H9 (cell line): ENCODE data around the gene NTMT1. TPM values are rescaled to one million over a fixed set of nuclear protein-coding genes. Genes with fewer than 3 reads are reported as not detected.

Experiments used
- DNase-seq: peaks from one replicate; pipeline ENCODE4 v3.0.0-alpha.2; 2017
- H2AFZ ChIP-seq: one replicate; pipeline ENCODE4 v1.6.1; 2013; ENCODE audit warnings: mild to moderate bottlenecking, low read length, control low read depth, moderate library complexity
- H2AK5ac ChIP-seq: 2 replicates; pipeline ENCODE4 v1.6.1; 2013; ENCODE audit warnings: low read length, control low read depth, mixed read lengths; ENCODE audit not compliant: insufficient read length
- H2BK120ac ChIP-seq: one replicate; pipeline ENCODE4 v1.6.1; 2013; ENCODE audit warnings: low read depth, mild to moderate bottlenecking, low read length, control low read depth, inconsistent platforms; ENCODE audit not compliant: poor library complexity, severe bottlenecking
- H2BK12ac ChIP-seq: 2 replicates; pipeline ENCODE4 v1.6.1; 2013; ENCODE audit warnings: low read length, control low read depth, mixed read lengths, low read depth; ENCODE audit not compliant: insufficient read length
- H2BK15ac ChIP-seq: 2 replicates; pipeline ENCODE4 v1.6.1; 2013; ENCODE audit warnings: low read depth, low read length, control low read depth
- H2BK20ac ChIP-seq: one replicate; pipeline ENCODE4 v1.6.1; 2013; ENCODE audit warnings: low read depth, mild to moderate bottlenecking, low read length, control low read depth, inconsistent platforms; ENCODE audit not compliant: poor library complexity, severe bottlenecking
- H2BK5ac ChIP-seq: 2 replicates; pipeline ENCODE4 v1.6.1; 2013; ENCODE audit warnings: low read length, control low read depth, mixed read lengths; ENCODE audit not compliant: insufficient read length
- H3K14ac ChIP-seq: 2 replicates; pipeline ENCODE4 v1.6.1; 2013; ENCODE audit warnings: low read length, control low read depth; ENCODE audit not compliant: insufficient read depth
- H3K18ac ChIP-seq: 2 replicates; pipeline ENCODE4 v1.6.1; 2013; ENCODE audit warnings: low read depth, mild to moderate bottlenecking, mixed read lengths, low read length, control low read depth; ENCODE audit not compliant: insufficient read length
- H3K23ac ChIP-seq: 2 replicates; pipeline ENCODE4 v1.6.1; 2013; ENCODE audit warnings: low read length, control low read depth, mixed read lengths, low read depth; ENCODE audit not compliant: insufficient read length
- H3K23me2 ChIP-seq: 2 replicates; pipeline ENCODE4 v1.6.1; 2013; ENCODE audit warnings: low read depth, mild to moderate bottlenecking, mixed read lengths, low read length, control low read depth; ENCODE audit not compliant: insufficient read length, poor library complexity, severe bottlenecking
- H3K27ac ChIP-seq: 2 replicates; pipeline ENCODE4 v1.5.1; 2013; ENCODE audit warnings: low read length, control low read depth, mixed read lengths, low read depth; ENCODE audit not compliant: insufficient read length
- H3K27me3 ChIP-seq: 2 replicates; pipeline ENCODE4 v1.6.1; 2013; ENCODE audit warnings: low read length, control low read depth, inconsistent platforms; ENCODE audit not compliant: insufficient read depth
- H3K4ac ChIP-seq: 2 replicates; pipeline ENCODE4 v1.6.1; 2013; ENCODE audit warnings: low read depth, mild to moderate bottlenecking, control low read depth, inconsistent platforms, low read length, moderate library complexity
- H3K4me1 ChIP-seq: 2 replicates; pipeline ENCODE4 v1.6.1; 2013; ENCODE audit warnings: low read length, control low read depth, inconsistent platforms; ENCODE audit not compliant: insufficient read depth
- H3K4me2 ChIP-seq: 2 replicates; pipeline ENCODE4 v1.6.1; 2013; ENCODE audit warnings: low read length, control low read depth, mixed read lengths; ENCODE audit not compliant: insufficient read length, insufficient read depth
- H3K56ac ChIP-seq: 2 replicates; pipeline ENCODE4 v1.6.1; 2013; ENCODE audit warnings: low read depth, mild to moderate bottlenecking, mixed read lengths, low read length, control low read depth; ENCODE audit not compliant: insufficient read length
- H3K79me1 ChIP-seq: 2 replicates; pipeline ENCODE4 v1.6.1; 2013; ENCODE audit warnings: low read depth, mild to moderate bottlenecking, moderate library complexity, low read length, control low read depth, inconsistent platforms; ENCODE audit not compliant: insufficient read depth, poor library complexity, severe bottlenecking
- H3K79me2 ChIP-seq: 2 replicates; pipeline ENCODE4 v1.6.1; 2013; ENCODE audit warnings: low read length, control low read depth, inconsistent platforms; ENCODE audit not compliant: insufficient read depth
- H3K9ac ChIP-seq: 2 replicates; pipeline ENCODE4 v1.6.1; 2013; ENCODE audit warnings: low read length, control low read depth, mixed read lengths; ENCODE audit not compliant: insufficient read length; ENCODE audit errors: extremely low read depth
- H3K9me3 ChIP-seq: one replicate; pipeline ENCODE4 v1.6.1; 2013; ENCODE audit warnings: low read depth, low read length, inconsistent platforms; ENCODE audit not compliant: control insufficient read depth
- H3T11ph ChIP-seq: one replicate; pipeline ENCODE4 v1.6.1; 2013; ENCODE audit warnings: mild to moderate bottlenecking, low read length, control low read depth, inconsistent platforms
- H4K20me1 ChIP-seq: one replicate; pipeline ENCODE4 v1.6.1; 2013; ENCODE audit not compliant: control insufficient read depth, insufficient read length, insufficient read depth
- H4K5ac ChIP-seq: 2 replicates; pipeline ENCODE4 v1.6.1; 2013; ENCODE audit warnings: low read depth, mild to moderate bottlenecking, mixed read lengths, low read length, control low read depth; ENCODE audit not compliant: insufficient read length
- H4K8ac ChIP-seq: replicated peaks from 2 replicates; pipeline ENCODE4 v1.6.1; 2013; ENCODE audit warnings: low read length, control low read depth, mixed read lengths, low read depth; ENCODE audit not compliant: insufficient read length
- H4K91ac ChIP-seq: 2 replicates; pipeline ENCODE4 v1.6.1; 2013; ENCODE audit warnings: low read depth, mild to moderate bottlenecking, moderate library complexity, mixed read lengths, low read length, control low read depth; ENCODE audit not compliant: insufficient read length
- H3K27ac Mint-ChIP-seq, 3 experiments: 2 replicates in 2 of 3; 3 replicates in 1 of 3; pipeline ENCODE4 v1.8.0; 2020 to 2021; ENCODE audit warnings: mixed read lengths in 3 of 3, mild to moderate bottlenecking in 1 of 3, moderate library complexity in 1 of 3
- H3K27me3 Mint-ChIP-seq: 2 replicates; pipeline ENCODE4 v1.8.0; 2021; ENCODE audit warnings: low read depth, mild to moderate bottlenecking, moderate library complexity, mixed read lengths
- H3K36me3 Mint-ChIP-seq, 3 experiments: 2 replicates in 2 of 3; 3 replicates in 1 of 3; pipeline ENCODE4 v1.8.0; 2020 to 2021; ENCODE audit warnings: low read depth in 3 of 3, mixed read lengths in 3 of 3; ENCODE audit not compliant: insufficient read depth in 1 of 3
- H3K4me1 Mint-ChIP-seq, 2 experiments: 2 replicates each; pipeline ENCODE4 v1.8.0; 2020; ENCODE audit warnings: mixed read lengths in 2 of 2
- H3K4me3 Mint-ChIP-seq, 2 experiments: 2 replicates in 1 of 2; 3 replicates in 1 of 2; pipeline ENCODE4 v1.8.0; 2020 to 2021; ENCODE audit warnings: mild to moderate bottlenecking in 2 of 2, mixed read lengths in 2 of 2, moderate library complexity in 1 of 2
- H3K9me3 Mint-ChIP-seq, 2 experiments: 2 replicates in 1 of 2; 3 replicates in 1 of 2; pipeline ENCODE4 v1.8.0; 2020; ENCODE audit warnings: mild to moderate bottlenecking in 2 of 2, mixed read lengths in 2 of 2, moderate library complexity in 1 of 2
- CTCF ChIP-seq: fragments of 200-600 bp; sonication (generic); conservative IDR thresholded peaks from 3 replicates; pipeline ENCODE4 v1.8.0; 2021; ENCODE audit warnings: antibody characterized with exemption, mild to moderate bottlenecking
- WGBS: extraction: QIAGEN DNeasy Blood & Tissue Kit; methylation state at CpG from one replicate; pipeline ENCODE4 v1.1.7; 2013; ENCODE audit warnings: missing lambda C conversion rate, low lambda C conversion rate, mixed read lengths; ENCODE audit not compliant: insufficient read length; ENCODE audit errors: extremely low coverage; 5-methylcytosine and 5-hydroxymethylcytosine counted together
- total RNA-seq: library from RNA; stranded (reverse); gene quantifications from 2 replicates; pipeline ENCODE4 v1.2.1, GENCODE V29; 2021

Gene NTMT1
- total RNA-seq, 1 experiment from 2014 or later = 57.9 TPM

GRCh38 chr9:129644365-129644764, 18.4 kb downstream of the NTMT1 start:
- no peak overlapping the region for H3K27ac ChIP-seq
- no peak overlapping the region for H3K9ac ChIP-seq
- H3K18ac ChIP-seq = no peak overlapping the region
- no peak for DNase-seq
- no peak overlapping the region for H2BK20ac ChIP-seq
- no peak overlapping the region for H2BK120ac ChIP-seq
- no peak overlapping the region for H3K4me2 ChIP-seq
- no peaks in the 10 kb centered on the region for H4K20me1 ChIP-seq
- H3K4me1 Mint-ChIP-seq = peaks cover 7 to 17% of the 10 kb centered on the region in 2 experiments
- no peaks in the 10 kb centered on the region; a peak in 2 of 5 replicates for H3K9me3 Mint-ChIP-seq
- H3K9me3 ChIP-seq = no peaks in the 10 kb centered on the region
- no peaks in the 10 kb centered on the region for H3K4me1 ChIP-seq
- no peak overlapping the region for H4K91ac ChIP-seq
- no CpG with 5 or more reads among the region's 11 CpGs for WGBS
- H2BK15ac ChIP-seq = no peak overlapping the region
- H3K14ac ChIP-seq = no peak overlapping the region
- no peak overlapping the region for H4K5ac ChIP-seq
- H3K23ac ChIP-seq = no peak overlapping the region
- H3K27me3 Mint-ChIP-seq = no peaks in the 10 kb centered on the region; the same call in 1 of the 2 replicates
- H3K27ac Mint-ChIP-seq = no peak overlapping the region
- no peak overlapping the region for H3T11ph ChIP-seq
- H2BK5ac ChIP-seq = no peak overlapping the region
- no peak overlapping the region for H2BK12ac ChIP-seq
- no peak overlapping the region for H4K8ac ChIP-seq
- H3K23me2 ChIP-seq = peaks cover 12% of the 10 kb centered on the region
- no peak overlapping the region for H3K4ac ChIP-seq
- peaks cover 11% of the 10 kb centered on the region for H3K79me1 ChIP-seq
- no peak overlapping the region for H2AFZ ChIP-seq
- no peak overlapping the region for H3K56ac ChIP-seq
- H3K27me3 ChIP-seq = no peaks in the 10 kb centered on the region
- no peak overlapping the region for H2AK5ac ChIP-seq
- no peak for TF ChIP-seq CTCF
- peaks cover 0 to 2% (median 0%) of the 10 kb centered on the region in 3 experiments; a peak in 2 of 7 replicates for H3K36me3 Mint-ChIP-seq
- no peak overlapping the region; a peak in 1 of 5 replicates for H3K4me3 Mint-ChIP-seq
- peaks cover 3% of the 10 kb centered on the region; the same call in 1 of the 2 replicates for H3K79me2 ChIP-seq
